ENCODE measurements around the gene XXYLT1. TPM values are rescaled to one million over a fixed set of nuclear protein-coding genes. Genes with fewer than 3 reads are reported as not detected.

The XXYLT1 gene
- total RNA-seq, 2 donors from 2014 or later, result 1.3 to 4.2 TPM

DNA sequence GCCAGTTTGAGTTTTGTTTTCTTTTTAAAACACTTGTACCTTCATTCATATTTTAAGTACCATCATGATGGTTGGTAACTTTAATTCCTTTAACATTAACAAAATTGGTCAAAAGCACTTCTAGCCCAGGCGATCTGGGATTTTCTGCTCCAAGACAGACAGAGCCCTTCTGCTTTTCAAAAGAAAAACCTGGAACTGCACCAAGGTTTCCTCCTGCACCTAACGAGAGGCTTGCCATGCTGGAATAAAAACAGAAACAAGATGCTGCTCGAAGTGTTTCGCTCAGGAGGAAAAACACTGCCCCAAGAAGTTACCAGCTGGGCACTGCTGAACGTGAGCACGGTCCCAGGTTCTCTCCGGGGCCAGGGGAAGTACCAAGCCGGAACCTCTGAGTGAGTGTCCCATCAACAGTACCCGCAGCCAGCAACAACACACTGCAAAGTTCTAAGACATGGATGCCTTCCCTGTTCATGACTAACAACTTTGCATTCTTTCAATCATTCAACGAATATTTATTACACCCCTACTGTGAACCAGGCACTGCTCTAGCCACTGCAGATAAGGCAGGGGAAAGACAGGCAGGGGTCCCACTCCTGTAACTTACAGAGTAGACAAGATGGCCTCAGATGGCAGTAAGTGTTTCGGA lies 98.8 kb downstream of the XXYLT1 start:
- TF ChIP-seq, protein P1, sequence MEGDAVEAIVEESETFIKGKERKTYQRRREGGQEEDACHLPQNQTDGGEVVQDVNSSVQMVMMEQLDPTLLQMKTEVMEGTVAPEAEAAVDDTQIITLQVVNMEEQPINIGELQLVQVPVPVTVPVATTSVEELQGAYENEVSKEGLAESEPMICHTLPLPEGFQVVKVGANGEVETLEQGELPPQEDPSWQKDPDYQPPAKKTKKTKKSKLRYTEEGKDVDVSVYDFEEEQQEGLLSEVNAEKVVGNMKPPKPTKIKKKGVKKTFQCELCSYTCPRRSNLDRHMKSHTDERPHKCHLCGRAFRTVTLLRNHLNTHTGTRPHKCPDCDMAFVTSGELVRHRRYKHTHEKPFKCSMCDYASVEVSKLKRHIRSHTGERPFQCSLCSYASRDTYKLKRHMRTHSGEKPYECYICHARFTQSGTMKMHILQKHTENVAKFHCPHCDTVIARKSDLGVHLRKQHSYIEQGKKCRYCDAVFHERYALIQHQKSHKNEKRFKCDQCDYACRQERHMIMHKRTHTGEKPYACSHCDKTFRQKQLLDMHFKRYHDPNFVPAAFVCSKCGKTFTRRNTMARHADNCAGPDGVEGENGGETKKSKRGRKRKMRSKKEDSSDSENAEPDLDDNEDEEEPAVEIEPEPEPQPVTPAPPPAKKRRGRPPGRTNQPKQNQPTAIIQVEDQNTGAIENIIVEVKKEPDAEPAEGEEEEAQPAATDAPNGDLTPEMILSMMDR (IDR thresholded peaks at IDR 0.05), result no peak
- no peak for TF ChIP-seq POLR2A (IDR thresholded peaks at IDR 0.05)
- ATAC-seq (no peak), DNase-seq (no peak)
- no peak overlapping the region for H3K27ac ChIP-seq
- no peaks in the 10 kb centered on the region for H3K4me1 ChIP-seq
- WGBS, 2 donors, result 65 to 78% methylated on average over 11 of the region's 11 CpGs
- intact Hi-C loops (cut with DNase I), result no loop called here
- H3K9me3 ChIP-seq, result no peaks in the 10 kb centered on the region
- no peak overlapping the region for H3K4me3 ChIP-seq
- H3K27me3 ChIP-seq, result no peaks in the 10 kb centered on the region
- no peaks in the 10 kb centered on the region for H3K36me3 ChIP-seq (replicated peaks in 1 of 2; ENCODE audit: insufficient read depth in 1 of 2, low read depth in 2 of 2)

- no peaks in the 10 kb centered on the region for H3K36me3 ChIP-seq (replicated peaks in 1 of 2; ENCODE audit: insufficient read depth in 1 of 2, low read depth in 2 of 2)
- no peak overlapping the region for H3K27ac ChIP-seq
- intact Hi-C loops (cut with DNase I), result no loop called here
- ATAC-seq, result no peak
- no peak overlapping the region for H3K4me3 ChIP-seq
- TF ChIP-seq, protein P1 (IDR thresholded peaks at IDR 0.05), result no peak
- no peak for TF ChIP-seq POLR2A (IDR thresholded peaks at IDR 0.05)
- WGBS, 2 donors, result 78 to 87% methylated on average over 11 to 15 of the region's 15 CpGs
- no peaks in the 10 kb centered on the region for H3K27me3 ChIP-seq
- no peak for DNase-seq
- no peaks in the 10 kb centered on the region for H3K9me3 ChIP-seq
- no peaks in the 10 kb centered on the region for H3K4me1 ChIP-seq
These were observed 99.7 kb downstream of the XXYLT1 start for GRCh38 chr3:195171093-195171873.

GRCh38 chr3:195170496-195170895 lies 100.5 kb downstream of the XXYLT1 start:
- 84 to 90% methylated on average over 5 of the region's 5 CpGs for WGBS, 2 donors
- no peak for DNase-seq
- H3K36me3 ChIP-seq (replicated peaks in 1 of 2; ENCODE audit: insufficient read depth in 1 of 2, low read depth in 2 of 2), result no peaks in the 10 kb centered on the region
- no peak overlapping the region for H3K4me3 ChIP-seq
- no peak overlapping the region for H3K27ac ChIP-seq
- H3K9me3 ChIP-seq, result no peaks in the 10 kb centered on the region
- H3K4me1 ChIP-seq, result no peaks in the 10 kb centered on the region
- no peaks in the 10 kb centered on the region for H3K27me3 ChIP-seq
- intact Hi-C loops (cut with DNase I), result no loop called here
- no peak for ATAC-seq
- no peak for TF ChIP-seq POLR2A (IDR thresholded peaks at IDR 0.05)

GRCh38 chr3:195169011-195169649 lies 101.8 kb downstream of the XXYLT1 start:
- TF ChIP-seq, protein P1 (IDR thresholded peaks at IDR 0.05), result no peak
- TF ChIP-seq POLR2A (IDR thresholded peaks at IDR 0.05), result no peak

DNA sequence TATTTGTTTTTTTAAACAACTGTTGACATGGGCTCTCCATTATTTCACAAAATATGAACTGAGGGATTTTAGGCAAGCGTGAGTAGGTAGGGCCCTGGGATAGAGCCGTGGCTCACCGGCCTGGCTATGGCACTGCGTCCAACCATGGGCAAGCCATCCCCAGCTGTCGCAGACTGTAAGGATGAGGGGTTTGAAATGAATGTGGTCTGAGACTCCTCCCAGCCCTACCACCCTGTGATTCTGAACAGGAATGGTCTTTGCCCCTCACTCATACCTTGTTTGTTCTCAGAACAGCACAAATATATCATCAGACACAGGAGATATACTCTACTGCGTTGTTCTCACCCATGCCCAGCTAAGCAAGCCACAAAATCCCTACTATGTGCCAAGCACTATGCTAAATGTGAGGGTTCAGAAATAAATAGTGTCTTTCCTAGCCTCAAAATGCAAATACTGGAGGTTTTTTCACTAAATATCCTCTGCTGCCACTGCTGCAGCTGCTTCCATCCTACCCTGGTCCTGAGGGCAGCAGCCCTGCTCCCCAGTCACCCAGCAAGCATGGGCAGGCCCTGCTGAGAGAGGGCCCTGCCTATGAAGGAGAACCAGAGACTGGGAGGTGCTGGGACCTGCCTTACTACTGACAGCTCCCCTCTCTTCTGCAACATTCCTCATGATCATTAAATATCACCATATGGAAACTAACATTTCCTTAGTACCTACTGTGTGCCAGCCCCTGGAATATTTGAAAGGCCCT lies 102.8 kb downstream of the XXYLT1 start:
- Histone ChIP-seq H3K4me3 (no peak overlapping the region), H3K27me3 (no peaks in the 10 kb centered on the region), H3K36me3 (replicated peaks in 1 of 2; ENCODE audit: insufficient read depth in 1 of 2, low read depth in 2 of 2) (no peaks in the 10 kb centered on the region), H3K9me3 (no peaks in the 10 kb centered on the region), H3K27ac (no peak overlapping the region), H3K4me1 (peaks cover 13% of the 10 kb centered on the region)
- DNase-seq, result no peak
- 91 to 92% methylated on average over 6 of the region's 6 CpGs for WGBS, 2 donors
- ATAC-seq, result no peak
- intact Hi-C loops (cut with DNase I), result no loop called here
- no peak for TF ChIP-seq POLR2A (IDR thresholded peaks at IDR 0.05)
- TF ChIP-seq, protein P1 (IDR thresholded peaks at IDR 0.05), result no peak

More at GRCh38 chr3:195169011-195169649, 101.8 kb downstream of the XXYLT1 start:
- Histone ChIP-seq H3K9me3 (no peaks in the 10 kb centered on the region), H3K36me3 (replicated peaks in 1 of 2; ENCODE audit: insufficient read depth in 1 of 2, low read depth in 2 of 2) (no peaks in the 10 kb centered on the region), H3K27me3 (no peaks in the 10 kb centered on the region), H3K4me1 (peaks cover 13% of the 10 kb centered on the region), H3K4me3 (no peak overlapping the region), H3K27ac (no peak overlapping the region)
- no peak for DNase-seq
- 84 to 86% methylated on average over 9 to 23 of the region's 23 CpGs for WGBS, 2 donors
- no peak for ATAC-seq
- intact Hi-C loops (cut with DNase I), result no loop called here
